ENCODE results near the gene PITPNC1.

DNA sequence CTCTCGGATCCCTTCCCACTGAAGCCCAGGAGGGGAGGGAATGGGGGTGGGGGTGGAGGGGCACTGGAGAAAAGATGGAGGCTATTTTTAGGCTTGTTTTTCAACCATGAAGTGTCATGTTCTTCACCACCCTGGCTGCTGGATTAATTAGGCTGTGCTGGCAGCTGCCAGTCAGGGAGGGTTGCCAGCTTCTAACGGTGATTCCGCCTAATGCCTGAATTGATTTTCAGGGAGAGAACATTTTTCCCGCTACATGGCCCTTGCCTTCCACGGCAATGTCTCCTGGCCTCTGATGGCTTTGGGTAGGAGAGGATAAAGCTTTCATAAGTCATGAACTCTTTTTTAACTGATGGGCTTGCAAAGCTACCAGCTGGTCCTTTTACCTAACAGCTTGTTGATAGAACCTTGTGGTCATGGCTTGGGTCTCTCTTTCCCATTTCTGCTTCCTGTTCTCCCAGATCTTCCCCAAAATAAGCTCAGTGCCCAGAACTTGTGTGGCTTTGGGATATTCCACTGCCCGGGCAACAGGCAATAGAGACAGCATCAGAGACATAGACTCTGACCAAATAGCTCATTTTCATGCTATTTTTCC, 167.4 kb downstream of the PITPNC1 start:
- TF ChIP-seq, protein P1, sequence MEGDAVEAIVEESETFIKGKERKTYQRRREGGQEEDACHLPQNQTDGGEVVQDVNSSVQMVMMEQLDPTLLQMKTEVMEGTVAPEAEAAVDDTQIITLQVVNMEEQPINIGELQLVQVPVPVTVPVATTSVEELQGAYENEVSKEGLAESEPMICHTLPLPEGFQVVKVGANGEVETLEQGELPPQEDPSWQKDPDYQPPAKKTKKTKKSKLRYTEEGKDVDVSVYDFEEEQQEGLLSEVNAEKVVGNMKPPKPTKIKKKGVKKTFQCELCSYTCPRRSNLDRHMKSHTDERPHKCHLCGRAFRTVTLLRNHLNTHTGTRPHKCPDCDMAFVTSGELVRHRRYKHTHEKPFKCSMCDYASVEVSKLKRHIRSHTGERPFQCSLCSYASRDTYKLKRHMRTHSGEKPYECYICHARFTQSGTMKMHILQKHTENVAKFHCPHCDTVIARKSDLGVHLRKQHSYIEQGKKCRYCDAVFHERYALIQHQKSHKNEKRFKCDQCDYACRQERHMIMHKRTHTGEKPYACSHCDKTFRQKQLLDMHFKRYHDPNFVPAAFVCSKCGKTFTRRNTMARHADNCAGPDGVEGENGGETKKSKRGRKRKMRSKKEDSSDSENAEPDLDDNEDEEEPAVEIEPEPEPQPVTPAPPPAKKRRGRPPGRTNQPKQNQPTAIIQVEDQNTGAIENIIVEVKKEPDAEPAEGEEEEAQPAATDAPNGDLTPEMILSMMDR (IDR thresholded peaks at IDR 0.05), result no peak
- TF ChIP-seq POLR2A (IDR thresholded peaks at IDR 0.05), result no peak

Measured in breast epithelium (tissue), 3 donors.